ENCODE results near the gene LAMB1.
"Not testable (repeated sequence)": the region's sequence is repeated elsewhere in the genome, so short reads cannot be mapped to it uniquely, and the experiment has no call there.

LAMB1 gene

GRCh38 chr7:108033776-108034497 is 31.0 kb upstream of the LAMB1 start:
- H3K4me3 ChIP-seq (ENCODE audit: low read depth, low read length): no peak overlapping the region
- H3K36me3 ChIP-seq: no peaks in the 10 kb centered on the region
- H3K4me1 ChIP-seq: no peaks in the 10 kb centered on the region
- no peak for TF ChIP-seq CTCF (IDR thresholded peaks at IDR 0.05; ENCODE audit: low read depth, low read length)
- no peaks in the 10 kb centered on the region for H3K9me3 ChIP-seq
- no peak for DNase-seq
- no peaks in the 10 kb centered on the region for H3K27me3 ChIP-seq

GRCh38 chr7:108033309-108033708 is 30.3 kb upstream of the LAMB1 start:
- DNase-seq; H3K4me3 ChIP-seq (ENCODE audit: low read depth, low read length); H3K36me3 ChIP-seq; H3K4me1 ChIP-seq; H3K27me3 ChIP-seq; H3K9me3 ChIP-seq: not testable (repeated sequence)

DNA sequence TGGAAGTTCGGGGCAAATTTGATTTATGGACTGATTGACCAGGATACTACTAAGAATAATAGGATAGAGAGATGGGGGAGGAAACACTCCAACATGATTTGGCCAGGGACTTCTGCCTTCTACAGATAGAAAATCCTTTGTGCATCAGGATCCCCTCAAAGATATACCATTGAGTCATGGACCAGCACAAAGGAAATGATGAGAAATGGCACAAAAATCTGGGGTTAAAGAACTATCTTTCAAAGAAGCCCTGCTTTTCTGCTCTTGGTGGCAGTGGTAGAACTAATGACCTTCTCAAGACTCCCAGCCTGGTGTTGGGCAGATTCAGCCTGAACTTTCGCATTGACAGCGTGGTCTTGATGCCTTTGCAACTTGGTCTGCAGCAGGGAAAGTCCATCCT is 27.6 kb upstream of the LAMB1 start:
- H3K4me1 ChIP-seq: no peaks in the 10 kb centered on the region
- H3K4me3 ChIP-seq (ENCODE audit: low read depth, low read length): no peak overlapping the region
- no peak for DNase-seq
- H3K9me3 ChIP-seq: no peaks in the 10 kb centered on the region
- H3K36me3 ChIP-seq: no peaks in the 10 kb centered on the region
- no peak for TF ChIP-seq CTCF (IDR thresholded peaks at IDR 0.05; ENCODE audit: low read depth, low read length)
- no peaks in the 10 kb centered on the region for H3K27me3 ChIP-seq

DNA sequence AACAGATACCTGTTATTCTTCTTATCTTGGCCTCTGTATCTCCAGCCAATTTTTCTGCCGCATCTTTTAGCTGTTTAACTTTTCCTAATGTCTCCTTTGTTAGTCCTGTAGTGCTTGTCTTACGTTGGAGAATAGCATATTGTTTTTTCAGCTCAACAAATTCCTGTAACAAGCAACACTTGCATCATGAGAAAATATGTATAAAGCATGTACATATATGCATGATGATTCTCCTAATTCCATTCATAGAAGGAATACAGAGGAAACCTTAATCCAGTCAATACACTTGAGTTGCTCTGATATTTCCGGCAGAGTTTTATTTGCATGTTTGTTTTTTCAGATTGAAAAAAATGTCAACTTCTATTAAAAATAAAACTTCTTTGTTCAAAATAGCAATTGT is 26.1 kb upstream of the LAMB1 start:
- Histone ChIP-seq H3K9me3 (no peaks in the 10 kb centered on the region), H3K36me3 (no peaks in the 10 kb centered on the region), H3K4me3 (ENCODE audit: low read depth, low read length) (no peak overlapping the region), H3K4me1 (no peaks in the 10 kb centered on the region), H3K27me3 (no peaks in the 10 kb centered on the region)
- DNase-seq: no peak
- no peak for TF ChIP-seq CTCF (IDR thresholded peaks at IDR 0.05; ENCODE audit: low read depth, low read length)

GRCh38 chr7:108028111-108028510 is 25.1 kb upstream of the LAMB1 start:
- Histone ChIP-seq H3K9me3 (no peaks in the 10 kb centered on the region), H3K36me3 (no peaks in the 10 kb centered on the region), H3K4me1 (no peaks in the 10 kb centered on the region), H3K27me3 (no peaks in the 10 kb centered on the region), H3K4me3 (ENCODE audit: low read depth, low read length) (no peak overlapping the region)
- no peak for DNase-seq
- TF ChIP-seq CTCF (IDR thresholded peaks at IDR 0.05; ENCODE audit: low read depth, low read length): no peak

- H3K36me3 ChIP-seq: no peaks in the 10 kb centered on the region
- TF ChIP-seq CTCF (IDR thresholded peaks at IDR 0.05; ENCODE audit: low read depth, low read length): no peak
- H3K9me3 ChIP-seq: no peaks in the 10 kb centered on the region
- H3K4me3 ChIP-seq (ENCODE audit: low read depth, low read length): no peak overlapping the region
- DNase-seq: no peak
- no peaks in the 10 kb centered on the region for H3K4me1 ChIP-seq
- H3K27me3 ChIP-seq: no peaks in the 10 kb centered on the region
Observed at GRCh38 chr7:108027239-108027638, 24.3 kb upstream of the LAMB1 start.

Data from BE2C (cell line).